HG03354 (cell line): ENCODE measurements around the gene EFCAB3.
"Not testable (repeated sequence)": the region's sequence is repeated elsewhere in the genome, so short reads cannot be mapped to it uniquely, and the experiment has no call there.

Source experiments
- ATAC-seq: cut with Tn5 transposase; IDR thresholded peaks from one replicate; pipeline ENCODE4 v1.9.1; 2021; ENCODE audit warnings: mild to moderate bottlenecking; ENCODE audit not compliant: unreplicated experiment, poor library complexity, severe bottlenecking

Gene EFCAB3

DNA sequence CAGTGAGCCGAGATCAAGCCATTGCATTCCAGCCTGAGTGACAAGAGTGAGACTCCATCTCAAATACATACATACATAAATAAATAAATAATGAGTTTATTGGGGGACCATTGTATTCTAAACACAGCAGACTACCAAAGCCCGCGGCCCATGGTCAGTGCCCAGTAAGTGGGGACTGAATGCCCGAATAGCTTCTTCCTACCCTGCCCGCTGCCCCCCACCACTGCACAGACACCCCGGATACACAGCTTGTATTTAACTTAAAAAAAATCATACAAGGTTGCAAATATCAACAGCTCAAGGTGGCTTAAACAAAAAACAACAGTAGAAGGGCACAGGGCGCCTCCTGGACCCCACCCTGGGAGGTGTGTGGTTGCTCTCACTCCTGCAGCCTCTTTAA, 75.7 kb downstream of the EFCAB3 start:
- no peak for ATAC-seq

DNA sequence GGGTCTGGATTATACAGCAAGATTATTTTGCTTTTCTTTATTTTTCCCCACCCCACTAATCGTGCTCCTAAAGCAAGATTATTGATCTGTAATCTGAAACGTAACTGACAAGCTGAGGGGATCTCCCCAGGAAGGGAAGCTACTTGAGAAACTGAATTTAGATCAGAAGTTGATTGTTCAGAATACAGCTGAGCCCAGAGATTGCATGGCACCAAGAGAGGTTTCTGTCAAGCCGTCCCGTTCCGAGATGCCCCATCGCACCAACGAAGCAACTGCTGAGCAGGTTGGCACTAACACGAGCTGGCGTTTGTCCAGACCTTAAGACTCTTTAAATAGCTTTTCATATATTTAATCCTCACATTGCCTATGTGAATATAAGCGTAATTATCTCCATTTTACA, 78.1 kb downstream of the EFCAB3 start:
- not testable (repeated sequence) for ATAC-seq

DNA sequence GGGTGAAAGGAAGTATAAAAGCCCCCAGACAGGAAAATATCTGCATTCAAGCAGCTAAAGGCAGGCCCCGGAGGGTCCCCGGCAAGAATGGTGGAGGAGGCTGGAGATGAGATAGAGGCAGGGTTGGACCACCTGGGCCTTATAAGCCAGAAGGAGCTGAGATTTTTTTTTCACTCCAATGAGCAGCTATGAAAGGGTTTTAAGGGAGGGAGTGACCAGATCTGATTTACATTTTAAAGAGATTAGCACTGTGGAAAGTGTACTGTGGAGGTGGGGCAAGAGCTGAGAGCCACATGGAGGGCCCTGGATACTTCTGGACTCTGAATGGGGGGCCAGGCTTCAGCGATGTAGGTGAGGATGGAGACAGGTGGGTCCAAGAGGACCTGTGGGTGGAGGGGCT, 84.1 kb downstream of the EFCAB3 start:
- not testable (repeated sequence) for ATAC-seq

DNA sequence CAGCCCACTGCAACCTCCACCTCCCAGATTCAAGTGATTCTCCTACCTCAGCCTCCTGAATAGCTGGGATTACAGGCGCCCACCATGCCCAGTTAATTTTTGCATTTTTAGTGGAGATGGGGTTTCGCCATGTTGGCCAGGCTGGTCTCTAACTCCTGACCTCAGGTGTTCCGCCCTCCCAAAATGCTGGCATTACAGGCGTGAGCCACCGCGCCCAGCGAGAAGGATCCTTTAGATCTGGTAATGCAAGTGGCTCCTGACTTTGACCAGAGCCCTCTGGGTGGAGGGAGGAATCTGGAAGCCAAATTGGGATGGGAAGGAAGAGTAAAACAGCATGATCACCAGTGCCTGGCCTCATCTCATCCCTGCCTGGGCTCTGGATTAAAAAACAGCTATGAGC, 84.9 kb downstream of the EFCAB3 start:
- not testable (repeated sequence) for ATAC-seq
